Muscle layer of colon (tissue), 2 donors: Measurements from ENCODE around the gene DDX6.
A peak's percentile ranks its signal among the peaks of the same experiment; 100 is the strongest.
"Not testable (repeated sequence)": the region's sequence is repeated elsewhere in the genome, so short reads cannot be mapped to it uniquely, and the experiment has no call there.

Experiments used
- H3K27ac ChIP-seq: one replicate; pipeline ENCODE4 v1.7.0; 2013; ENCODE audit warnings: low read depth, mild to moderate bottlenecking, low read length, moderate library complexity
- H3K27me3 ChIP-seq, 2 donors: one replicate each; pipeline ENCODE4 v1.7.0; 2013; ENCODE audit warnings: low read length in 2 of 2, mild to moderate bottlenecking in 2 of 2; ENCODE audit not compliant: insufficient read depth in 2 of 2, control insufficient read depth in 1 of 2
- H3K36me3 ChIP-seq: one replicate; pipeline ENCODE4 v1.7.0; 2013; ENCODE audit warnings: mild to moderate bottlenecking, low read length; ENCODE audit not compliant: insufficient read depth
- H3K4me1 ChIP-seq: one replicate; pipeline ENCODE4 v1.7.0; 2013; ENCODE audit warnings: mild to moderate bottlenecking, low read length; ENCODE audit not compliant: insufficient read depth
- H3K4me3 ChIP-seq, 2 donors: one replicate each; pipeline ENCODE4 v1.7.0; 2013; ENCODE audit warnings: low read length in 2 of 2, low read depth in 1 of 2, mild to moderate bottlenecking in 1 of 2, moderate library complexity in 1 of 2
- H3K9ac ChIP-seq: one replicate; pipeline ENCODE4 v1.7.0; 2013; ENCODE audit warnings: low read length
- H3K9me3 ChIP-seq: one replicate; pipeline ENCODE4 v1.7.0; 2013; ENCODE audit warnings: mild to moderate bottlenecking, low read length
- donor health status: abdominal sarcoma.
- donor health status: Adenocarcinoma of cecum.

The DDX6 gene

GRCh38 chr11:118789501-118790356 is 1.2 kb downstream of the DDX6 start:
- Histone ChIP-seq H3K4me3 (peak overlapping the region; percentile 63 to 86), H3K27me3 (no peaks in the 10 kb centered on the region), H3K9me3 (no peaks in the 10 kb centered on the region), H3K9ac (peak overlapping the region; percentile 95), H3K36me3 (peaks cover 6% of the 10 kb centered on the region), H3K4me1 (peaks cover 35% of the 10 kb centered on the region), H3K27ac (peak overlapping the region; percentile 99)

- no peak overlapping the region for H3K4me3 ChIP-seq
- no peak overlapping the region for H3K9ac ChIP-seq
- no peak overlapping the region for H3K27ac ChIP-seq
Observed at GRCh38 chr11:118786657-118787056, 4.3 kb downstream of the DDX6 start.

GRCh38 chr11:118785362-118785761 is 5.6 kb downstream of the DDX6 start:
- H3K27ac ChIP-seq = no peak overlapping the region
- no peak overlapping the region for H3K9ac ChIP-seq
- H3K27me3 ChIP-seq = no peaks in the 10 kb centered on the region
- no peaks in the 10 kb centered on the region for H3K9me3 ChIP-seq
- H3K36me3 ChIP-seq = peaks cover 21% of the 10 kb centered on the region
- H3K4me3 ChIP-seq = no peak overlapping the region
- peaks cover 50% of the 10 kb centered on the region for H3K4me1 ChIP-seq

More at GRCh38 chr11:118786657-118787056, 4.3 kb downstream of the DDX6 start:
- H3K36me3 ChIP-seq = peaks cover 15% of the 10 kb centered on the region
- H3K27me3 ChIP-seq = no peaks in the 10 kb centered on the region
- H3K9me3 ChIP-seq = no peaks in the 10 kb centered on the region
- H3K4me1 ChIP-seq = peaks cover 50% of the 10 kb centered on the region

- H3K27me3 ChIP-seq = no peaks in the 10 kb centered on the region
- no peak overlapping the region for H3K9ac ChIP-seq
- peaks cover 30% of the 10 kb centered on the region for H3K36me3 ChIP-seq
- H3K4me1 ChIP-seq = peaks cover 46% of the 10 kb centered on the region
- H3K4me3 ChIP-seq = no peak overlapping the region
- no peak overlapping the region for H3K27ac ChIP-seq
- no peaks in the 10 kb centered on the region for H3K9me3 ChIP-seq
Observed at GRCh38 chr11:118783724-118784495, 7.1 kb downstream of the DDX6 start.

- not testable (repeated sequence) for H3K27ac ChIP-seq
Observed at GRCh38 chr11:118783324-118783723, 7.6 kb downstream of the DDX6 start.

GRCh38 chr11:118778898-118779297 is 12.1 kb downstream of the DDX6 start:
- no peak overlapping the region for H3K9ac ChIP-seq
- no peaks in the 10 kb centered on the region for H3K27me3 ChIP-seq
- H3K9me3 ChIP-seq = no peaks in the 10 kb centered on the region
- H3K4me1 ChIP-seq = peaks cover 33% of the 10 kb centered on the region
- peaks cover 65% of the 10 kb centered on the region for H3K36me3 ChIP-seq
- no peak overlapping the region for H3K4me3 ChIP-seq
- no peak overlapping the region for H3K27ac ChIP-seq

More at GRCh38 chr11:118783324-118783723, 7.6 kb downstream of the DDX6 start:
- not testable (repeated sequence) for H3K4me3 ChIP-seq, H3K9ac ChIP-seq, H3K27me3 ChIP-seq, H3K9me3 ChIP-seq
- Histone ChIP-seq H3K4me1 (peaks cover 42% of the 10 kb centered on the region), H3K36me3 (peaks cover 36% of the 10 kb centered on the region)

GRCh38 chr11:118774032-118774431 is 16.9 kb downstream of the DDX6 start:
- Histone ChIP-seq H3K36me3 (peaks cover 53% of the 10 kb centered on the region), H3K9ac (no peak overlapping the region), H3K27me3 (no peaks in the 10 kb centered on the region), H3K27ac (no peak overlapping the region), H3K9me3 (no peaks in the 10 kb centered on the region), H3K4me3 (no peak overlapping the region), H3K4me1 (peaks cover 57% of the 10 kb centered on the region)

- Histone ChIP-seq H3K27me3 (no peaks in the 10 kb centered on the region), H3K9me3 (no peaks in the 10 kb centered on the region), H3K9ac (no peak overlapping the region), H3K4me1 (peaks cover 64% of the 10 kb centered on the region), H3K27ac (no peak overlapping the region), H3K36me3 (peaks cover 43% of the 10 kb centered on the region), H3K4me3 (no peak overlapping the region)
Observed at GRCh38 chr11:118771547-118772288, 19.2 kb downstream of the DDX6 start.

- no peaks in the 10 kb centered on the region for H3K27me3 ChIP-seq
- no peak overlapping the region for H3K4me3 ChIP-seq
- H3K27ac ChIP-seq = no peak overlapping the region
- peaks cover 47% of the 10 kb centered on the region for H3K4me1 ChIP-seq
- H3K9ac ChIP-seq = no peak overlapping the region
- no peaks in the 10 kb centered on the region for H3K9me3 ChIP-seq
- H3K36me3 ChIP-seq = peaks cover 30% of the 10 kb centered on the region
Observed at GRCh38 chr11:118768690-118769089, 22.3 kb downstream of the DDX6 start.

GRCh38 chr11:118766035-118766434 is 24.9 kb downstream of the DDX6 start:
- Histone ChIP-seq H3K36me3 (peaks cover 38% of the 10 kb centered on the region), H3K9me3 (no peaks in the 10 kb centered on the region), H3K27ac (no peak overlapping the region), H3K9ac (no peak overlapping the region), H3K27me3 (no peaks in the 10 kb centered on the region), H3K4me3 (no peak overlapping the region), H3K4me1 (peaks cover 23% of the 10 kb centered on the region)

GRCh38 chr11:118765095-118765691 is 25.8 kb downstream of the DDX6 start:
- H3K4me3 ChIP-seq, H3K27me3 ChIP-seq, H3K9me3 ChIP-seq, H3K27ac ChIP-seq, H3K9ac ChIP-seq: not testable (repeated sequence)
- peaks cover 14% of the 10 kb centered on the region for H3K4me1 ChIP-seq
- H3K36me3 ChIP-seq = peaks cover 46% of the 10 kb centered on the region
